ENCODE measurements around the gene KHDRBS2.

DNA sequence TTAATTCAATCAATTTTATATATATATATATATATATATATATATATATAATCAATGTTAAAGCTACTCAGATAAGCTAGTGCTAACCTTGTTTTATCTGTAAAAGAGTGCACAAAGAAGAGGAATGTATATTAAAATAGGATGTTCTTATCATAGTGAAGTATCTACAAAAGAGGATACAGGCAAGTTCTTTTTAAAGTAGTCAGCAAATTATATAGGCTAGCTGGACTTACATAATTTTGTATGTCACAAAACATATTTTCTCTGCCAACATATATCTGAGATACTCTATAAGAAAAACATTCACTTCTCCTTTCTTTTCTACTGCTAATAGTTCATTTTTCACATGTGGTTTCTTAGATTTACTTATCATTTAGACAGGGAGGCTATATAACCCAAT, 39.9 kb downstream of the KHDRBS2 start:
- TF ChIP-seq, protein P1, sequence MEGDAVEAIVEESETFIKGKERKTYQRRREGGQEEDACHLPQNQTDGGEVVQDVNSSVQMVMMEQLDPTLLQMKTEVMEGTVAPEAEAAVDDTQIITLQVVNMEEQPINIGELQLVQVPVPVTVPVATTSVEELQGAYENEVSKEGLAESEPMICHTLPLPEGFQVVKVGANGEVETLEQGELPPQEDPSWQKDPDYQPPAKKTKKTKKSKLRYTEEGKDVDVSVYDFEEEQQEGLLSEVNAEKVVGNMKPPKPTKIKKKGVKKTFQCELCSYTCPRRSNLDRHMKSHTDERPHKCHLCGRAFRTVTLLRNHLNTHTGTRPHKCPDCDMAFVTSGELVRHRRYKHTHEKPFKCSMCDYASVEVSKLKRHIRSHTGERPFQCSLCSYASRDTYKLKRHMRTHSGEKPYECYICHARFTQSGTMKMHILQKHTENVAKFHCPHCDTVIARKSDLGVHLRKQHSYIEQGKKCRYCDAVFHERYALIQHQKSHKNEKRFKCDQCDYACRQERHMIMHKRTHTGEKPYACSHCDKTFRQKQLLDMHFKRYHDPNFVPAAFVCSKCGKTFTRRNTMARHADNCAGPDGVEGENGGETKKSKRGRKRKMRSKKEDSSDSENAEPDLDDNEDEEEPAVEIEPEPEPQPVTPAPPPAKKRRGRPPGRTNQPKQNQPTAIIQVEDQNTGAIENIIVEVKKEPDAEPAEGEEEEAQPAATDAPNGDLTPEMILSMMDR (IDR thresholded peaks at IDR 0.05) = no peak
- TF ChIP-seq EZH2 (IDR thresholded peaks at IDR 0.05) = no peak
- no peak for TF ChIP-seq EZH2phosphoT487 (IDR thresholded peaks at IDR 0.05)

All from neural progenitor cell (in vitro differentiated cells).